SK-N-SH (cell line): ENCODE results near the gene CYP2C9. TPM values are rescaled to one million over a fixed set of nuclear protein-coding genes. Genes with fewer than 3 reads are reported as not detected.
A peak's percentile ranks its signal among the peaks of the same experiment; 100 is the strongest.

Experiments used
- CTCF ChIA-PET: fragments of 300-600, 350-600 bp; formaldehyde crosslinking; extraction: SDS; loops from one replicate; lab custom pipeline; 2021; lab: Yijun Ruan, JAX
- POLR2A ChIA-PET: fragments of 350-600 bp; sonication (Branson Sonifier 250); formaldehyde crosslinking; extraction: SDS; loops from one replicate; lab custom pipeline; 2020; ENCODE audit warnings: antibody characterized with exemption, inconsistent platforms; lab: Yijun Ruan, JAX
- DNase-seq: peaks from one replicate; pipeline ENCODE4 v3.0.0; 2012
- H2AFZ ChIP-seq: fragments of 200-600 bp; sonication (generic); 2 replicates; pipeline ENCODE4 v1.8.1; 2016; ENCODE audit warnings: antibody characterized with exemption, mild to moderate bottlenecking, low read depth
- H3F3A ChIP-seq: fragments of 200-600 bp; sonication (generic); replicated peaks from 2 replicates; pipeline ENCODE3; 2016; ENCODE audit warnings: antibody characterized with exemption, mild to moderate bottlenecking; ENCODE audit not compliant: insufficient read depth
- H3K27ac ChIP-seq, 2 experiments: fragments of 200-500 bp in 1 of 2; fragments of 200-600 bp in 1 of 2; sonication (Bioruptor generic) in 1 of 2; sonication (generic), shearing (Covaris generic) in 1 of 2; 2 replicates each; pipeline versions ENCODE4 v1.5.1 to v1.6.1; 2014 to 2016; ENCODE audit warnings: low read depth in 2 of 2, inconsistent platforms in 1 of 2, low read length in 1 of 2, mild to moderate bottlenecking in 1 of 2, mixed read lengths in 1 of 2
- H3K27me3 ChIP-seq: fragments of 200-600 bp; sonication (generic), shearing (Covaris generic); 2 replicates; pipeline ENCODE4 v1.6.1; 2016; ENCODE audit warnings: mixed run types; ENCODE audit not compliant: insufficient read depth
- H3K36me3 ChIP-seq, 2 experiments: fragments of 200-500 bp in 1 of 2; fragments of 200-600 bp in 1 of 2; sonication (Bioruptor generic) in 1 of 2; sonication (generic) in 1 of 2; replicated peaks in 1 of 2; 2 replicates each; pipeline versions ENCODE3 to v1.5.1; 2014 to 2016; ENCODE audit warnings: low read length in 1 of 2, mild to moderate bottlenecking in 1 of 2; ENCODE audit not compliant: insufficient read depth in 2 of 2, control insufficient read depth in 1 of 2
- H3K4me1 ChIP-seq, 2 experiments: fragments of 200-500 bp in 1 of 2; fragments of 200-600 bp in 1 of 2; sonication (Bioruptor generic) in 1 of 2; sonication (generic), shearing (Covaris generic) in 1 of 2; 2 replicates each; pipeline versions ENCODE4 v1.5.1 to v1.6.1; 2014 to 2016; ENCODE audit warnings: low read depth in 1 of 2, low read length in 1 of 2, mixed run types in 1 of 2; ENCODE audit not compliant: insufficient read depth in 2 of 2, control insufficient read depth in 1 of 2
- H3K4me2 ChIP-seq: fragments of 200-600 bp; sonication (generic), shearing (Covaris generic); 2 replicates; pipeline ENCODE4 v1.6.1; 2017; ENCODE audit warnings: mixed run types
- H3K4me3 ChIP-seq, 2 experiments: fragments of 200-500 bp in 1 of 2; fragments of 200-600 bp in 1 of 2; sonication (Bioruptor generic) in 1 of 2; sonication (generic), shearing (Covaris generic) in 1 of 2; 2 replicates each; pipeline versions ENCODE4 v1.5.1 to v1.8.1; 2014 to 2016; ENCODE audit warnings: low read depth in 2 of 2, inconsistent platforms in 1 of 2, low read length in 1 of 2, mild to moderate bottlenecking in 1 of 2, mixed read lengths in 1 of 2, moderate library complexity in 1 of 2
- H3K79me2 ChIP-seq: fragments of 200-600 bp; sonication (generic); 2 replicates; pipeline ENCODE4 v1.8.1; 2017; ENCODE audit warnings: mild to moderate bottlenecking; ENCODE audit not compliant: insufficient read depth
- H3K9ac ChIP-seq: fragments of 200-600 bp; sonication (generic); 2 replicates; pipeline ENCODE4 v1.6.1; 2017; ENCODE audit warnings: mixed run types
- H3K9me2 ChIP-seq: fragments of 200-600 bp; sonication (generic); 2 replicates; pipeline ENCODE4 v1.6.1; 2017; ENCODE audit warnings: mixed run types
- H3K9me3 ChIP-seq: fragments of 200-600 bp; sonication (generic); 2 replicates; pipeline ENCODE4 v1.6.1; 2017; ENCODE audit warnings: mixed run types, mild to moderate bottlenecking, moderate library complexity
- H4K20me1 ChIP-seq: fragments of 200-600 bp; sonication (generic); 2 replicates; pipeline ENCODE4 v1.6.1; 2017; ENCODE audit warnings: mild to moderate bottlenecking, mixed run types; ENCODE audit not compliant: insufficient read depth
- CHD2 ChIP-seq: fragments of 150-350 bp; IDR thresholded peaks from 2 replicates; pipeline ENCODE4 v1.6.1; 2018; ENCODE audit warnings: low read length; ENCODE audit not compliant: partially characterized antibody
- CTCF ChIP-seq: fragments of 200-600 bp; sonication (generic); IDR thresholded peaks from 2 replicates; pipeline ENCODE4 v1.6.1; 2017; ENCODE audit warnings: antibody characterized with exemption, mild to moderate bottlenecking, moderate library complexity
- EP300 ChIP-seq, 2 experiments: IDR thresholded peaks; 2 replicates each; pipeline versions ENCODE4 v1.4.0 to v1.6.1; 2012; ENCODE audit warnings: borderline replicate concordance in 1 of 2, low read depth in 1 of 2, low read length in 1 of 2
- EZH2phosphoT487 ChIP-seq: fragments of 200-600 bp; sonication (generic); IDR thresholded peaks from 2 replicates; pipeline ENCODE4 v1.6.1; 2017; ENCODE audit warnings: low read depth, mixed run types, mild to moderate bottlenecking, antibody characterized with exemption, moderate library complexity, borderline replicate concordance
- FOSL2 ChIP-seq: IDR thresholded peaks from 2 replicates; pipeline ENCODE4 v1.4.0; 2012; ENCODE audit warnings: low read depth, mild to moderate bottlenecking, moderate library complexity, borderline replicate concordance
- GATA2 ChIP-seq: sonication (generic); formaldehyde crosslinking; IDR thresholded peaks from 2 replicates; pipeline ENCODE4 v1.5.0; 2020; ENCODE audit warnings: mild to moderate bottlenecking, missing genetic modification reagents
- JUND ChIP-seq: IDR thresholded peaks from 2 replicates; pipeline ENCODE4 v1.4.0; 2012
- MEF2A ChIP-seq: IDR thresholded peaks from 2 replicates; pipeline ENCODE4 v1.4.0; 2012; ENCODE audit warnings: low read depth, borderline replicate concordance
- RAD21 ChIP-seq: IDR thresholded peaks from 2 replicates; pipeline ENCODE4 v1.6.1; 2012; ENCODE audit warnings: mild to moderate bottlenecking, low read length
- RCOR1 ChIP-seq: fragments of 150-350 bp; IDR thresholded peaks from 2 replicates; pipeline ENCODE4 v1.6.1; 2017; ENCODE audit warnings: antibody characterized with exemption, low read length
- SMC3 ChIP-seq: IDR thresholded peaks from 2 replicates; pipeline ENCODE4 v1.6.1; 2012; ENCODE audit warnings: low read depth, low read length, improper control_type of control experiment
- TAF1 ChIP-seq: IDR thresholded peaks from 2 replicates; pipeline ENCODE4 v1.6.1; 2012; ENCODE audit warnings: low read depth, mild to moderate bottlenecking, low read length, moderate library complexity, borderline replicate concordance
- WGBS: methylation state at CpG from one replicate; pipeline ENCODE4 v1.1.6; 2017; ENCODE audit warnings: low lambda C conversion rate; 5-methylcytosine and 5-hydroxymethylcytosine counted together
- polyA plus RNA-seq, 3 experiments: library from polyadenylated mRNA; depleted of rRNA; stranded (reverse); fragments of >200 nt; gene quantifications; 2 replicates each; pipeline ENCODE4 v1.2.3, GENCODE V29; 2012
- TF ChIP-seq, protein P1 (sequence below): IDR thresholded peaks from 2 replicates; pipeline ENCODE4; 2012

Gene CYP2C9
- polyA plus RNA-seq, 1 of the 3 experiments (the other 2 are of a cell fraction) = not detected

- CTCF ChIA-PET = interaction anchor here (0.6 to 3.0 kb wide), 24 partner anchors 8 to 399 kb away, joined by 3 to 13 read pairs (median 4); no protein-coding TSS in a partner anchor
Observed at GRCh38 chr10:94963901-94964300, 25.4 kb downstream of the CYP2C9 start.

DNA sequence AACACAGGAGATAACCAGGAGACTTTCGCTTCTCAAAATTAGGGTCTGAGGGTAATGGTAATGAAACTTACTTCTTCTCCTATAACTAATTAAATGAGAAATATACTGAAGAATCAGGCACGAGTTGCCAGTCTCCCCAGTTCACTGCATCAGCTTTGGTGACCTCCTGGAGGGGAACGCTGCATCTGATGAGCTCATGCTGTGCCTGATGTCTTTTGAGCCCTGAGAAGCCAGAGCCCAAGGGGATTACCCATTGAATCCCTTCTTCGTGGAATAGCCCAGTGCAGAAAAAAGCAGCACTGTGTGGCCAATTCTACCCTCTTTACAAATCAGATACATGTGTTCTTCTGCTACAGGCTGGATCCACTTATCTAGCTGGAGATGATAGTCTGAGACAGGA, 45.1 kb downstream of the CYP2C9 start:
- DNase-seq = no peak
- H3K27ac ChIP-seq = no peak overlapping the region
- no peaks in the 10 kb centered on the region for H3K4me1 ChIP-seq
- TF ChIP-seq TAF1 = no peak
- no peak for TF ChIP-seq EP300 (IDR thresholded peaks at IDR 0.05; ENCODE audit: borderline replicate concordance in 1 of 2, low read depth in 1 of 2, low read length in 1 of 2)
- TF ChIP-seq SMC3 = no peak
- TF ChIP-seq RCOR1 = no peak
- no peak for TF ChIP-seq GATA2 (CRISPR knock-in tag)
- TF ChIP-seq, all 33 proteins: peak for 0
- H3K79me2 ChIP-seq = no peaks in the 10 kb centered on the region
- H2AFZ ChIP-seq = no peak overlapping the region
- POLR2A ChIA-PET = no interaction called here
- CTCF ChIA-PET = interaction anchor here (0.9 kb wide), 1 partner anchor 20 kb away, joined by 3 read pairs; no protein-coding TSS in a partner anchor
- no peak overlapping the region for H3K4me3 ChIP-seq
- H3K36me3 ChIP-seq = no peaks in the 10 kb centered on the region
- H3K4me2 ChIP-seq = no peak overlapping the region
- no peaks in the 10 kb centered on the region for H4K20me1 ChIP-seq
- no peaks in the 10 kb centered on the region for H3K9me2 ChIP-seq
- no peaks in the 10 kb centered on the region for H3K9me3 ChIP-seq
- no peak overlapping the region for H3K9ac ChIP-seq
- WGBS = 3% methylated on average over 2 of the region's 4 CpGs
- H3K27me3 ChIP-seq = no peaks in the 10 kb centered on the region
- no peaks in the 10 kb centered on the region for H3F3A ChIP-seq

More at GRCh38 chr10:94963901-94964300, 25.4 kb downstream of the CYP2C9 start:
- H3K9ac ChIP-seq = no peak overlapping the region
- H2AFZ ChIP-seq = no peak overlapping the region
- no peaks in the 10 kb centered on the region for H3K79me2 ChIP-seq
- 11% methylated on average over 1 of the region's 1 CpG for WGBS
- H4K20me1 ChIP-seq = no peaks in the 10 kb centered on the region
- no peaks in the 10 kb centered on the region for H3K9me2 ChIP-seq
- POLR2A ChIA-PET = no interaction called here
- H3K4me3 ChIP-seq = no peak overlapping the region; a peak in 1 of 4 replicates
- TF ChIP-seq CTCF = peak; percentile 62
- TF ChIP-seq RAD21 = peak; percentile 49
- no peak for TF ChIP-seq JUND
- TF ChIP-seq, protein P1, sequence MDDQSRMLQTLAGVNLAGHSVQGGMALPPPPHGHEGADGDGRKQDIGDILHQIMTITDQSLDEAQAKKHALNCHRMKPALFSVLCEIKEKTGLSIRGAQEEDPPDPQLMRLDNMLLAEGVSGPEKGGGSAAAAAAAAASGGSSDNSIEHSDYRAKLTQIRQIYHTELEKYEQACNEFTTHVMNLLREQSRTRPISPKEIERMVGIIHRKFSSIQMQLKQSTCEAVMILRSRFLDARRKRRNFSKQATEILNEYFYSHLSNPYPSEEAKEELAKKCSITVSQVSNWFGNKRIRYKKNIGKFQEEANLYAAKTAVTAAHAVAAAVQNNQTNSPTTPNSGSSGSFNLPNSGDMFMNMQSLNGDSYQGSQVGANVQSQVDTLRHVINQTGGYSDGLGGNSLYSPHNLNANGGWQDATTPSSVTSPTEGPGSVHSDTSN = no peak
- no peak for TF ChIP-seq FOSL2
- peak; percentile 41 for TF ChIP-seq SMC3
- no peak for TF ChIP-seq CHD2
- no peak for TF ChIP-seq MEF2A
- no peak for TF ChIP-seq EZH2phosphoT487
- TF ChIP-seq GATA2 (CRISPR knock-in tag) = no peak
- no peak for TF ChIP-seq TAF1
- TF ChIP-seq EP300 (IDR thresholded peaks at IDR 0.05; ENCODE audit: borderline replicate concordance in 1 of 2, low read depth in 1 of 2, low read length in 1 of 2) = no peak
- H3K27ac ChIP-seq = no peak overlapping the region
- H3F3A ChIP-seq = no peaks in the 10 kb centered on the region
- no peaks in the 10 kb centered on the region for H3K9me3 ChIP-seq
- no peak overlapping the region for H3K4me2 ChIP-seq
- no peaks in the 10 kb centered on the region for H3K36me3 ChIP-seq
- no peaks in the 10 kb centered on the region for H3K4me1 ChIP-seq
- DNase-seq = peak; percentile 7
- H3K27me3 ChIP-seq = no peaks in the 10 kb centered on the region
